GM23338 (cell line): ENCODE data around the gene TCERG1L. TPM values are rescaled to one million over a fixed set of nuclear protein-coding genes. Genes with fewer than 3 reads are reported as not detected.

ENCODE experiments used
- ATAC-seq: fragments of 200-7000 bp; cut with Tn5 transposase; 3 replicates; pipeline ENCODE4 v1.9.1; 2020
- DNase-seq: peaks from one replicate; pipeline ENCODE4 v3.0.0-alpha.2; 2015; ENCODE audit warnings: low spot score
- H2AFZ ChIP-seq: fragments of 200-600 bp; sonication (generic); 2 replicates; pipeline ENCODE4 v1.8.0; 2016; ENCODE audit warnings: antibody characterized with exemption, mild to moderate bottlenecking, moderate library complexity
- H3F3A ChIP-seq: fragments of 200-600 bp; sonication (generic); replicated peaks from 2 replicates; pipeline ENCODE4 v1.8.0; 2017; ENCODE audit warnings: antibody characterized with exemption, mixed run types, low read depth
- H3K27ac ChIP-seq: fragments of 200-600 bp; sonication (generic); 2 replicates; pipeline ENCODE4 v1.6.1; 2016; ENCODE audit warnings: low read depth
- H3K27me3 ChIP-seq: fragments of 200-600 bp; sonication (generic); 2 replicates; pipeline ENCODE4 v1.8.0; 2016; ENCODE audit warnings: mild to moderate bottlenecking, mixed run types, moderate library complexity; ENCODE audit not compliant: insufficient read depth
- H3K36me3 ChIP-seq: fragments of 200-600 bp; sonication (generic); 2 replicates; pipeline ENCODE4 v1.8.0; 2016; ENCODE audit warnings: mild to moderate bottlenecking; ENCODE audit not compliant: insufficient read depth
- H3K4me1 ChIP-seq: fragments of 200-600 bp; sonication (generic); 2 replicates; pipeline ENCODE4 v1.8.0; 2016; ENCODE audit warnings: mild to moderate bottlenecking, moderate library complexity; ENCODE audit not compliant: insufficient read depth
- H3K4me2 ChIP-seq: fragments of 200-600 bp; sonication (generic); 2 replicates; pipeline ENCODE4 v1.7.1; 2017; ENCODE audit warnings: mixed run types
- H3K4me3 ChIP-seq: fragments of 200-600 bp; sonication (generic); 2 replicates; pipeline ENCODE4 v1.6.1; 2016; ENCODE audit warnings: mixed run types
- H3K79me2 ChIP-seq: fragments of 200-600 bp; sonication (generic); replicated peaks from 2 replicates; pipeline ENCODE4 v1.8.0; 2017; ENCODE audit warnings: mild to moderate bottlenecking; ENCODE audit not compliant: insufficient read depth
- H3K9me2 ChIP-seq: fragments of 200-600 bp; sonication (generic); 2 replicates; pipeline ENCODE4 v1.8.0; 2017; ENCODE audit not compliant: insufficient read depth
- H4K20me1 ChIP-seq: fragments of 200-600 bp; sonication (generic); replicated peaks from 2 replicates; pipeline ENCODE4 v1.8.0; 2017; ENCODE audit warnings: mild to moderate bottlenecking; ENCODE audit not compliant: insufficient read depth
- H3K27ac Mint-ChIP-seq: 2 replicates; pipeline ENCODE4 v1.8.0; 2020; ENCODE audit warnings: inconsistent platforms, mild to moderate bottlenecking, moderate library complexity, mixed read lengths
- H3K27me3 Mint-ChIP-seq: 3 replicates; pipeline ENCODE4 v1.8.0; 2022; ENCODE audit warnings: low read depth, mild to moderate bottlenecking, moderate library complexity, mixed read lengths, inconsistent platforms; ENCODE audit not compliant: insufficient read depth, poor library complexity
- H3K36me3 Mint-ChIP-seq: 3 replicates; pipeline ENCODE4 v1.8.0; 2021; ENCODE audit warnings: low read depth, mild to moderate bottlenecking, inconsistent platforms, moderate library complexity, mixed read lengths
- H3K4me1 Mint-ChIP-seq: 3 replicates; pipeline ENCODE4 v1.8.0; 2020; ENCODE audit warnings: mild to moderate bottlenecking, inconsistent platforms, mixed read lengths
- H3K4me3 Mint-ChIP-seq: 3 replicates; pipeline ENCODE4 v1.8.0; 2021; ENCODE audit warnings: moderate library complexity, mild to moderate bottlenecking, inconsistent platforms, mixed read lengths
- H3K9me3 Mint-ChIP-seq: 3 replicates; pipeline ENCODE4 v1.8.0; 2020; ENCODE audit warnings: moderate library complexity, mild to moderate bottlenecking, inconsistent platforms, mixed read lengths
- CREB1 ChIP-seq: fragments of 250-450 bp; sonication (Bioruptor Pico); IDR thresholded peaks from 2 replicates; pipeline ENCODE4 v1.5.0; 2020; ENCODE audit warnings: low read depth, mild to moderate bottlenecking, moderate library complexity
- CTCF ChIP-seq, 2 experiments: fragments of 200-600 bp in 1 of 2; sonication (generic) in 1 of 2; conservative IDR thresholded peaks; 2 replicates each; pipeline versions ENCODE4 v1.5.1 to v1.6.1; 2016 to 2017; ENCODE audit warnings: antibody characterized with exemption in 2 of 2, low read depth in 2 of 2, mild to moderate bottlenecking in 2 of 2, moderate library complexity in 1 of 2
- ETS1 ChIP-seq: IDR thresholded peaks from 2 replicates; pipeline ENCODE4 v1.6.1; 2016; ENCODE audit warnings: antibody characterized with exemption
- EZH2 ChIP-seq: fragments of 200-600 bp; sonication (generic); IDR thresholded peaks from one replicate; pipeline ENCODE4 v1.8.0; 2017; ENCODE audit warnings: antibody characterized with exemption, mild to moderate bottlenecking, low read depth; ENCODE audit not compliant: unreplicated experiment
- EZH2phosphoT487 ChIP-seq: fragments of 200-600 bp; sonication (generic); IDR thresholded peaks from one replicate; pipeline ENCODE4 v1.8.1; 2018; ENCODE audit warnings: antibody characterized with exemption; ENCODE audit not compliant: unreplicated experiment
- POLR2AphosphoS5 ChIP-seq: IDR thresholded peaks from 2 replicates; pipeline ENCODE4 v1.6.1; 2016; ENCODE audit warnings: antibody characterized with exemption, low read depth
- ZNF114 ChIP-seq: fragments of 250-450 bp; sonication (Bioruptor Pico); IDR thresholded peaks from 2 replicates; pipeline ENCODE4 v1.5.0; 2020; ENCODE audit warnings: mild to moderate bottlenecking, moderate library complexity
- ZNF462 ChIP-seq: fragments of 250-450 bp; sonication (Bioruptor Pico); IDR thresholded peaks from 2 replicates; pipeline ENCODE4 v1.5.0; 2020; ENCODE audit warnings: mild to moderate bottlenecking, moderate library complexity
- polyA plus RNA-seq: library from polyadenylated mRNA; unstranded; fragments of >200 nt; fragmentation: Nextera tagmentation; extraction: Ambion mirVana; gene quantifications from 2 replicates; pipeline ENCODE4 v1.2.1, GENCODE V29; 2016
- total RNA-seq: library from RNA; depleted of rRNA; stranded (reverse); fragments of >200 nt; shearing (Covaris generic); gene quantifications from 2 replicates; pipeline ENCODE4 v1.2.3, GENCODE V29; 2014

TCERG1L gene
- total and polyA plus RNA-seq, 2 experiments from 2014 or later: 3.9 to 5.5 TPM

- TF ChIP-seq ZNF462 (CRISPR knock-in tag) (no peak), ZNF114 (CRISPR knock-in tag) (no peak), EZH2phosphoT487 (no peak), CTCF (conservative IDR thresholded peaks at IDR 0.05; ENCODE audit: low read depth in 2 of 2) (no peak)
Measured at GRCh38 chr10:131093795-131094366, 217.6 kb downstream of the TCERG1L start (continued).

GRCh38 chr10:131093346-131093745 is 218.2 kb downstream of the TCERG1L start:
- Mint-ChIP-seq H3K4me3 (no peak overlapping the region), H3K27me3 (peaks cover 7% of the 10 kb centered on the region), H3K27ac (no peak overlapping the region), H3K36me3 (0 out of 3 replicates have a peak, but pooled peaks cover 12% of the 10 kb centered on the region), H3K9me3 (peaks cover 71% of the 10 kb centered on the region), H3K4me1 (peaks cover 8% of the 10 kb centered on the region)
- no peak overlapping the region for H3K4me2 ChIP-seq
- H4K20me1 ChIP-seq: no peaks in the 10 kb centered on the region
- H3K27ac ChIP-seq: no peak overlapping the region
- no peaks in the 10 kb centered on the region for H3F3A ChIP-seq
- no peaks in the 10 kb centered on the region for H3K9me2 ChIP-seq
- no peaks in the 10 kb centered on the region for H3K4me1 ChIP-seq
- DNase-seq: no peak
- no peak overlapping the region for H3K4me3 ChIP-seq
- H3K27me3 ChIP-seq: no peaks in the 10 kb centered on the region
- ATAC-seq: no peak
- H2AFZ ChIP-seq: no peak overlapping the region
- no peaks in the 10 kb centered on the region for H3K79me2 ChIP-seq
- H3K36me3 ChIP-seq: no peaks in the 10 kb centered on the region
- TF ChIP-seq CREB1 (CRISPR knock-in tag) (no peak), EZH2 (no peak), EZH2phosphoT487 (no peak), ETS1 (no peak), POLR2AphosphoS5 (no peak)
